K562 (cell line): ENCODE results near the gene GBF1. TPM values are rescaled to one million over a fixed set of nuclear protein-coding genes. Genes with fewer than 3 reads are reported as not detected.
A peak's percentile ranks its signal among the peaks of the same experiment; 100 is the strongest.

Experiments
- ATF6 ChIP-seq: sonication (generic); formaldehyde crosslinking; IDR thresholded peaks from 2 replicates; pipeline ENCODE4 v1.4.0; 2020; ENCODE audit warnings: mild to moderate bottlenecking, missing genetic modification reagents
- CBX5 ChIP-seq: IDR thresholded peaks from 2 replicates; pipeline ENCODE4 v1.6.1; 2014; ENCODE audit warnings: low read depth, borderline replicate concordance
- HOXB6 ChIP-seq: fragments of 250-450 bp; sonication (Bioruptor Pico); IDR thresholded peaks from 2 replicates; pipeline ENCODE4 v1.5.1; 2022; ENCODE audit warnings: mild to moderate bottlenecking, borderline replicate concordance
- MGA ChIP-seq: fragments of 450-650 bp; IDR thresholded peaks from 2 replicates; pipeline ENCODE4 v1.6.1; 2016; ENCODE audit warnings: mild to moderate bottlenecking, moderate library complexity
- NR4A1 ChIP-seq, 2 experiments: fragments of 250-450 bp in 1 of 2; fragments of 450-650 bp in 1 of 2; sonication (Bioruptor Pico) in 1 of 2; IDR thresholded peaks; 2 replicates each; pipeline versions ENCODE4 v1.4.0 to v1.6.1; 2016 to 2020; ENCODE audit warnings: mild to moderate bottlenecking in 2 of 2, missing compliant biosample characterization in 1 of 2, missing genetic modification characterization in 1 of 2, moderate library complexity in 1 of 2
- SUPT5H ChIP-seq: fragments of 450-650 bp; IDR thresholded peaks from 2 replicates; pipeline ENCODE4 v1.6.1; 2016
- ZMIZ1 ChIP-seq, 2 experiments: fragments of 150-350 bp in 1 of 2; IDR thresholded peaks; 2 replicates each; pipeline ENCODE4 v1.6.1; 2012 to 2016; ENCODE audit warnings: low read depth in 2 of 2, low read length in 2 of 2, mild to moderate bottlenecking in 1 of 2, moderate library complexity in 1 of 2
- ZNF507 ChIP-seq: conservative IDR thresholded peaks from 2 replicates; pipeline ENCODE4 v1.6.1; 2017; ENCODE audit warnings: missing genetic modification characterization, missing compliant biosample characterization
- polyA plus RNA-seq, 8 experiments: library from polyadenylated mRNA; depleted of rRNA in 4 of 8; stranded (reverse) in 5 of 8; unstranded in 3 of 8; fragments of >200 nt; fragmentation: Nextera tagmentation in 2 of 8; fragmentation: Illumina TruSeq in 1 of 8; extraction: Ambion mirVana in 2 of 8; extraction: Trizol in 1 of 8; gene quantifications; 2 replicates each; pipeline versions ENCODE4 v1.2.1 to v1.2.3, GENCODE V29; 2011 to 2014; ENCODE audit warnings: inconsistent platforms in 1 of 8, missing spikeins in 1 of 8
- total RNA-seq, 7 experiments: library from RNA; depleted of rRNA in 6 of 7; stranded (reverse); fragments of >200 nt in 6 of 7; fragmentation: Illumina TruSeq in 2 of 7; extraction: Trizol in 2 of 7; gene quantifications; 2 replicates each; pipeline versions ENCODE4 v1.2.1 to v1.2.3, GENCODE V29; 2011 to 2021; ENCODE audit warnings: low replicate concordance in 1 of 7

GBF1 gene
- total and polyA plus RNA-seq, 9 of the 15 experiments (the other 6 are each of a cell fraction or from before 2014, with no cell fraction given): 0.69 to 28.0 (median 10.3) TPM

GRCh38 chr10:102394079-102394800, 148.9 kb downstream of the GBF1 start (continued):
- peak; percentile 60 for TF ChIP-seq MGA
- no peak for TF ChIP-seq ATF6 (CRISPR knock-in tag)
- peak; percentile 44; the same call in 1 of the 2 replicates for TF ChIP-seq SUPT5H
- no peak for TF ChIP-seq ZNF507 (tag)
- no peak for TF ChIP-seq HOXB6 (CRISPR knock-in tag)
- TF ChIP-seq CBX5: no peak
- TF ChIP-seq ZMIZ1 (IDR thresholded peaks at IDR 0.05; ENCODE audit: low read depth in 2 of 2, low read length in 2 of 2): no peak
- no peak for TF ChIP-seq NR4A1 (CRISPR knock-in tag; IDR thresholded peaks at IDR 0.05)
- no peak for TF ChIP-seq NR4A1 (tag; IDR thresholded peaks at IDR 0.05)
